HG03064 (cell line): ENCODE measurements around the gene ATP2B3.

Experiments used
- ATAC-seq: cut with Tn5 transposase; IDR thresholded peaks from one replicate; pipeline ENCODE4 v1.9.1; 2021; ENCODE audit warnings: low read depth; ENCODE audit not compliant: unreplicated experiment

ATP2B3 gene

GRCh38 chrX:153517423-153517822, at the start of gene ATP2B3:
ATP2B3 (plus strand) TSS chrX:153517642; CDS start chrX:153536248, 18,606 bp downstream.
- ATAC-seq: no peak

- ATAC-seq: no peak
Measured at GRCh38 chrX:153468008-153468580, 49.3 kb upstream of the ATP2B3 start.

- ATAC-seq: peak; percentile 39
Measured at GRCh38 chrX:153469811-153470410, 47.5 kb upstream of the ATP2B3 start.

- ATAC-seq: peak; percentile 78
Measured at GRCh38 chrX:153470411-153471363, 46.8 kb upstream of the ATP2B3 start, which contains the start of gene HAUS7. HAUS7 (minus strand) TSS chrX:153470576; CDS start chrX:153470557, 19 bp downstream.

GRCh38 chrX:153471663-153472280, 45.7 kb upstream of the ATP2B3 start:
- ATAC-seq: no peak

- no peak for ATAC-seq
Measured at GRCh38 chrX:153473126-153473525, 44.3 kb upstream of the ATP2B3 start.

- ATAC-seq: no peak
Measured at GRCh38 chrX:153474266-153474665, 43.2 kb upstream of the ATP2B3 start.

GRCh38 chrX:153474718-153475117, 42.7 kb upstream of the ATP2B3 start:
- ATAC-seq: no peak

- ATAC-seq: no peak
Measured at GRCh38 chrX:153475271-153475670, 42.2 kb upstream of the ATP2B3 start.

GRCh38 chrX:153475751-153476281, 41.6 kb upstream of the ATP2B3 start:
- no peak for ATAC-seq

GRCh38 chrX:153476666-153477363, 40.6 kb upstream of the ATP2B3 start:
- ATAC-seq: no peak

- no peak for ATAC-seq
Measured at GRCh38 chrX:153477364-153477857, 40.0 kb upstream of the ATP2B3 start.

GRCh38 chrX:153477901-153478300, 39.5 kb upstream of the ATP2B3 start:
- no peak for ATAC-seq

GRCh38 chrX:153478746-153479145, 38.7 kb upstream of the ATP2B3 start:
- ATAC-seq: no peak

GRCh38 chrX:153481043-153481442, 36.4 kb upstream of the ATP2B3 start:
- no peak for ATAC-seq

GRCh38 chrX:153482376-153483015, 34.9 kb upstream of the ATP2B3 start:
- no peak for ATAC-seq

GRCh38 chrX:153485396-153486080, 31.9 kb upstream of the ATP2B3 start:
- ATAC-seq: no peak

GRCh38 chrX:153486171-153486570, 31.3 kb upstream of the ATP2B3 start:
- ATAC-seq: no peak

GRCh38 chrX:153487590-153488071, 29.8 kb upstream of the ATP2B3 start:
- no peak for ATAC-seq
